ENCODE measurements around the gene COL5A1.

GRCh38 chr9:134891713-134892112 is 250.1 kb downstream of the COL5A1 start:
- TF ChIP-seq CTCF (IDR thresholded peaks at IDR 0.05), result no peak
- TF ChIP-seq EP300 (IDR thresholded peaks at IDR 0.05), result no peak

Measured in upper lobe of left lung (tissue), 4 donors.